A549 (cell line): Measurements from ENCODE around the gene MTHFD2L. TPM values are rescaled to one million over a fixed set of nuclear protein-coding genes. Genes with fewer than 3 reads are reported as not detected.

ENCODE experiments used
- NPAS2 ChIP-seq: fragments of 250-450 bp; sonication (Bioruptor Pico); IDR thresholded peaks from 2 replicates; pipeline ENCODE4 v1.8.0; 2022; ENCODE audit warnings: mild to moderate bottlenecking, moderate library complexity, borderline replicate concordance
- polyA plus RNA-seq, 4 experiments: library from polyadenylated mRNA; depleted of rRNA in 3 of 4; stranded (reverse); fragments of >200 nt; fragmentation: RNase III in 1 of 4; extraction: RNeasy Plus Mini Kit Qiagen cat#74134 plus additional on column Dnase treatment in 1 of 4; gene quantifications; 2 replicates in 3 of 4; 3 replicates in 1 of 4; pipeline ENCODE4 v1.2.3, GENCODE V29; 2011 to 2017
- TF ChIP-seq, protein P1 (sequence below): fragments of 200-600 bp; sonication (generic); IDR thresholded peaks from 2 replicates; pipeline ENCODE4 v1.6.1; 2016; ENCODE audit warnings: antibody characterized with exemption, mild to moderate bottlenecking, moderate library complexity

Gene MTHFD2L
- polyA plus RNA-seq, 2 of the 4 experiments (the other 2 are of a cell fraction): 8.5 to 19.3 TPM

DNA sequence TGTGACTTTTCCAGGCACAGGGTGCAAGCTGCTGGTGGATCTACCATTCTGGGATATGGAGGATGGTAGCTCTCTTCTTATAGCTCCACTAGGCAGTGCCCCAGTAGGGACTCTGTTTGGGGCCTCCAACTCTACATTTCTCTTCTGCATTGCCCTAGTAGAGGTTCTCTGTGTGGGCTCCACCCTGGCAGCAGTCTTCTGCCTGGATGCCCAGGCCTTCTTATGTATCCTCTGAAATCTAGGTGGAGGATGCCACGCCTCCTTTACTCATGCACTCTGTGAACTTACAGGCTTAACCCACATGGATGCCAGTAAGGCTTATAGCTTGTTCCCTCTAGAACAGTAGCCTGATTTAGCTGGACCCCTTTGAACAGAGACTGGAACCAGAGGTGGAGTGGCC lies 186.1 kb downstream of the MTHFD2L start (continued):
- TF ChIP-seq, protein P1, sequence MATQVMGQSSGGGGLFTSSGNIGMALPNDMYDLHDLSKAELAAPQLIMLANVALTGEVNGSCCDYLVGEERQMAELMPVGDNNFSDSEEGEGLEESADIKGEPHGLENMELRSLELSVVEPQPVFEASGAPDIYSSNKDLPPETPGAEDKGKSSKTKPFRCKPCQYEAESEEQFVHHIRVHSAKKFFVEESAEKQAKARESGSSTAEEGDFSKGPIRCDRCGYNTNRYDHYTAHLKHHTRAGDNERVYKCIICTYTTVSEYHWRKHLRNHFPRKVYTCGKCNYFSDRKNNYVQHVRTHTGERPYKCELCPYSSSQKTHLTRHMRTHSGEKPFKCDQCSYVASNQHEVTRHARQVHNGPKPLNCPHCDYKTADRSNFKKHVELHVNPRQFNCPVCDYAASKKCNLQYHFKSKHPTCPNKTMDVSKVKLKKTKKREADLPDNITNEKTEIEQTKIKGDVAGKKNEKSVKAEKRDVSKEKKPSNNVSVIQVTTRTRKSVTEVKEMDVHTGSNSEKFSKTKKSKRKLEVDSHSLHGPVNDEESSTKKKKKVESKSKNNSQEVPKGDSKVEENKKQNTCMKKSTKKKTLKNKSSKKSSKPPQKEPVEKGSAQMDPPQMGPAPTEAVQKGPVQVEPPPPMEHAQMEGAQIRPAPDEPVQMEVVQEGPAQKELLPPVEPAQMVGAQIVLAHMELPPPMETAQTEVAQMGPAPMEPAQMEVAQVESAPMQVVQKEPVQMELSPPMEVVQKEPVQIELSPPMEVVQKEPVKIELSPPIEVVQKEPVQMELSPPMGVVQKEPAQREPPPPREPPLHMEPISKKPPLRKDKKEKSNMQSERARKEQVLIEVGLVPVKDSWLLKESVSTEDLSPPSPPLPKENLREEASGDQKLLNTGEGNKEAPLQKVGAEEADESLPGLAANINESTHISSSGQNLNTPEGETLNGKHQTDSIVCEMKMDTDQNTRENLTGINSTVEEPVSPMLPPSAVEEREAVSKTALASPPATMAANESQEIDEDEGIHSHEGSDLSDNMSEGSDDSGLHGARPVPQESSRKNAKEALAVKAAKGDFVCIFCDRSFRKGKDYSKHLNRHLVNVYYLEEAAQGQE: no peak
- no peak for TF ChIP-seq NPAS2 (CRISPR knock-in tag)
- TF ChIP-seq, all 56 proteins: peak for 0

Other genes with a start within 250 kb of the MTHFD2L start
- 0.81 and 1.1 TPM in 2 replicates for gene PF4, start 176.1 kb upstream of the MTHFD2L start, polyA plus RNA-seq (2011; rRNA removed)
- gene PF4, start 176.1 kb upstream of the MTHFD2L start, polyA plus RNA-seq (2017; fragmentation: RNase III; extraction: RNeasy Plus Mini Kit Qiagen cat#74134 plus additional on column Dnase treatment): 0.87 to 1.7 TPM (median 1.0 TPM) in 3 replicates
- gene PPBP, start 169.9 kb upstream of the MTHFD2L start, polyA plus RNA-seq (2011; rRNA removed): 0.16 TPM in 1 of 2 replicates, not detected in the other
- 0.35 TPM in 1 of 3 replicates, not detected in the others for gene PPBP, start 169.9 kb upstream of the MTHFD2L start, polyA plus RNA-seq (2017; fragmentation: RNase III; extraction: RNeasy Plus Mini Kit Qiagen cat#74134 plus additional on column Dnase treatment)
- gene CXCL5, start 159.4 kb upstream of the MTHFD2L start, polyA plus RNA-seq (2011; rRNA removed): 116 and 195 TPM in 2 replicates
- 107 to 127 TPM (median 120 TPM) in 3 replicates for gene CXCL5, start 159.4 kb upstream of the MTHFD2L start, polyA plus RNA-seq (2017; fragmentation: RNase III; extraction: RNeasy Plus Mini Kit Qiagen cat#74134 plus additional on column Dnase treatment)
- 14.9 and 17.9 TPM in 2 replicates for gene CXCL3, start 119.4 kb upstream of the MTHFD2L start, polyA plus RNA-seq (2011; rRNA removed)
- 5.1 to 5.5 TPM (median 5.2 TPM) in 3 replicates for gene CXCL3, start 119.4 kb upstream of the MTHFD2L start, polyA plus RNA-seq (2017; fragmentation: RNase III; extraction: RNeasy Plus Mini Kit Qiagen cat#74134 plus additional on column Dnase treatment)
- gene CXCL2, start 58.9 kb upstream of the MTHFD2L start, polyA plus RNA-seq (2011; rRNA removed): 59.5 and 122 TPM in 2 replicates
- 9.3 to 10.6 TPM (median 9.4 TPM) in 3 replicates for gene CXCL2, start 58.9 kb upstream of the MTHFD2L start, polyA plus RNA-seq (2017; fragmentation: RNase III; extraction: RNeasy Plus Mini Kit Qiagen cat#74134 plus additional on column Dnase treatment)
- gene EPGN, start 150.4 kb downstream of the MTHFD2L start, polyA plus RNA-seq (2011; rRNA removed): 0.11 TPM in 1 of 2 replicates, not detected in the other
- not detected in 3 replicates for gene EPGN, start 150.4 kb downstream of the MTHFD2L start, polyA plus RNA-seq (2017; fragmentation: RNase III; extraction: RNeasy Plus Mini Kit Qiagen cat#74134 plus additional on column Dnase treatment)
- gene EREG, start 207.0 kb downstream of the MTHFD2L start, polyA plus RNA-seq (2011; rRNA removed): 71.1 and 102 TPM in 2 replicates
- gene EREG, start 207.0 kb downstream of the MTHFD2L start, polyA plus RNA-seq (2017; fragmentation: RNase III; extraction: RNeasy Plus Mini Kit Qiagen cat#74134 plus additional on column Dnase treatment): 32.6 to 39.7 TPM (median 34.0 TPM) in 3 replicates